ENCODE data around the gene UNC80.
A peak's percentile ranks its signal among the peaks of the same experiment; 100 is the strongest.

UNC80 gene

DNA sequence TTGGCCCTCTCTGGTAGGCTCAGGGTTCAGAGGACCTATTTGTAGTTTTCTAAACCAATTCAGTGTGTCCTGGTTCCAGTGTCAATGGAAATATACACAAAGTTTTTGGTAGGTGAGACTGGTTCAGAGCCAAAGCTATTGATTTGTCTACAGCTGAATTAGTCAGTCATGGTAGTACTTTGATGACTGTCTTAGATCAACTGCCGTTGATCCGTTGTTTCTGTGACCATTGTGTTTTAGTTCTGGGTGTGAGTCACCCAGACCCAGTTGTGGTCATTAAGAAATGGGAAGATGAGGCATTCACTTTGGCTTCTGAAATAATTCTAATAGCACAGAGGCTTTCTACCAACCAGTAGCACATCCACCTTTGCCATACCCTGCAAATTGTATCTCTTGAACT is 214.8 kb downstream of the UNC80 start:
- no peak overlapping the region for H3K27ac ChIP-seq (ENCODE audit: low read length)
- H3F3A ChIP-seq (ENCODE audit: insufficient read depth, low read length) = peaks cover 4% of the 10 kb centered on the region; the same call in 1 of the 2 replicates
- TF ChIP-seq EZH2phosphoT487 (IDR thresholded peaks at IDR 0.05; ENCODE audit: low read length) = no peak
- no peak for TF ChIP-seq EZH2 (optimal IDR thresholded peaks at IDR 0.05; ENCODE audit: low read depth, low read length)
- H3K9me2 ChIP-seq (replicated peaks; ENCODE audit: insufficient read depth, low read length) = no peaks in the 10 kb centered on the region
- H2AFZ ChIP-seq (ENCODE audit: low read length) = no peak overlapping the region
- no peaks in the 10 kb centered on the region for H3K9me3 ChIP-seq (replicated peaks; ENCODE audit: insufficient read depth, low read length)
- no peak for DNase-seq
- no peaks in the 10 kb centered on the region for H3K36me3 ChIP-seq (replicated peaks; ENCODE audit: insufficient read depth, low read length)
- H3K4me2 ChIP-seq (ENCODE audit: low read depth, low read length) = no peak overlapping the region
- no peaks in the 10 kb centered on the region for H3K79me2 ChIP-seq (ENCODE audit: low read length)
- no peaks in the 10 kb centered on the region for H4K20me1 ChIP-seq (ENCODE audit: insufficient read depth, low read length)
- H3K4me3 ChIP-seq (ENCODE audit: low read length) = no peak overlapping the region
- H3K4me1 ChIP-seq (ENCODE audit: low read length) = peaks cover 12% of the 10 kb centered on the region; the same call in 1 of the 2 replicates
- no peaks in the 10 kb centered on the region for H3K27me3 ChIP-seq (replicated peaks; ENCODE audit: insufficient read depth, low read length)
- no peak overlapping the region for H3K9ac ChIP-seq (ENCODE audit: low read length)

- H3K4me2 ChIP-seq (ENCODE audit: low read depth, low read length) = peak overlapping the region; percentile 19; the same call in 1 of the 2 replicates
- H3K4me3 ChIP-seq (ENCODE audit: low read length) = no peak overlapping the region
- H3K4me1 ChIP-seq (ENCODE audit: low read length) = peaks cover 12% of the 10 kb centered on the region; the same call in 1 of the 2 replicates
- H3K27ac ChIP-seq (ENCODE audit: low read length) = no peak overlapping the region
- H3F3A ChIP-seq (ENCODE audit: insufficient read depth, low read length) = peaks cover 4% of the 10 kb centered on the region; the same call in 1 of the 2 replicates
- H3K9ac ChIP-seq (ENCODE audit: low read length) = no peak overlapping the region
- no peaks in the 10 kb centered on the region for H3K9me3 ChIP-seq (replicated peaks; ENCODE audit: insufficient read depth, low read length)
- no peak overlapping the region for H2AFZ ChIP-seq (ENCODE audit: low read length)
- TF ChIP-seq, protein P1, sequence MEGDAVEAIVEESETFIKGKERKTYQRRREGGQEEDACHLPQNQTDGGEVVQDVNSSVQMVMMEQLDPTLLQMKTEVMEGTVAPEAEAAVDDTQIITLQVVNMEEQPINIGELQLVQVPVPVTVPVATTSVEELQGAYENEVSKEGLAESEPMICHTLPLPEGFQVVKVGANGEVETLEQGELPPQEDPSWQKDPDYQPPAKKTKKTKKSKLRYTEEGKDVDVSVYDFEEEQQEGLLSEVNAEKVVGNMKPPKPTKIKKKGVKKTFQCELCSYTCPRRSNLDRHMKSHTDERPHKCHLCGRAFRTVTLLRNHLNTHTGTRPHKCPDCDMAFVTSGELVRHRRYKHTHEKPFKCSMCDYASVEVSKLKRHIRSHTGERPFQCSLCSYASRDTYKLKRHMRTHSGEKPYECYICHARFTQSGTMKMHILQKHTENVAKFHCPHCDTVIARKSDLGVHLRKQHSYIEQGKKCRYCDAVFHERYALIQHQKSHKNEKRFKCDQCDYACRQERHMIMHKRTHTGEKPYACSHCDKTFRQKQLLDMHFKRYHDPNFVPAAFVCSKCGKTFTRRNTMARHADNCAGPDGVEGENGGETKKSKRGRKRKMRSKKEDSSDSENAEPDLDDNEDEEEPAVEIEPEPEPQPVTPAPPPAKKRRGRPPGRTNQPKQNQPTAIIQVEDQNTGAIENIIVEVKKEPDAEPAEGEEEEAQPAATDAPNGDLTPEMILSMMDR (IDR thresholded peaks at IDR 0.05; ENCODE audit: low read length) = no peak
- TF ChIP-seq EZH2phosphoT487 (IDR thresholded peaks at IDR 0.05; ENCODE audit: low read length) (no peak), EZH2 (optimal IDR thresholded peaks at IDR 0.05; ENCODE audit: low read depth, low read length) (no peak)
- H3K79me2 ChIP-seq (ENCODE audit: low read length) = no peaks in the 10 kb centered on the region
- no peaks in the 10 kb centered on the region for H3K27me3 ChIP-seq (replicated peaks; ENCODE audit: insufficient read depth, low read length)
- H3K36me3 ChIP-seq (replicated peaks; ENCODE audit: insufficient read depth, low read length) = no peaks in the 10 kb centered on the region
- H3K9me2 ChIP-seq (replicated peaks; ENCODE audit: insufficient read depth, low read length) = no peaks in the 10 kb centered on the region
- H4K20me1 ChIP-seq (ENCODE audit: insufficient read depth, low read length) = no peaks in the 10 kb centered on the region
- DNase-seq = peak; percentile 41
These were observed 216.4 kb downstream of the UNC80 start for GRCh38 chr2:209988010-209988409.

- Histone ChIP-seq H3K4me2 (ENCODE audit: low read depth, low read length) (no peak overlapping the region), H3K4me1 (ENCODE audit: low read length) (no peaks in the 10 kb centered on the region), H3K9ac (ENCODE audit: low read length) (no peak overlapping the region), H3K27ac (ENCODE audit: low read length) (no peak overlapping the region), H3K9me3 (replicated peaks; ENCODE audit: insufficient read depth, low read length) (no peaks in the 10 kb centered on the region), H3F3A (ENCODE audit: insufficient read depth, low read length) (no peaks in the 10 kb centered on the region), H3K27me3 (replicated peaks; ENCODE audit: insufficient read depth, low read length) (no peaks in the 10 kb centered on the region), H3K36me3 (replicated peaks; ENCODE audit: insufficient read depth, low read length) (no peaks in the 10 kb centered on the region), H3K79me2 (ENCODE audit: low read length) (no peaks in the 10 kb centered on the region), H3K9me2 (replicated peaks; ENCODE audit: insufficient read depth, low read length) (no peaks in the 10 kb centered on the region), H2AFZ (ENCODE audit: low read length) (no peak overlapping the region), H4K20me1 (ENCODE audit: insufficient read depth, low read length) (no peaks in the 10 kb centered on the region), H3K4me3 (ENCODE audit: low read length) (no peak overlapping the region)
- TF ChIP-seq EZH2phosphoT487 (IDR thresholded peaks at IDR 0.05; ENCODE audit: low read length) = no peak
- TF ChIP-seq, protein P1 (IDR thresholded peaks at IDR 0.05; ENCODE audit: low read length) = no peak
- TF ChIP-seq EZH2 (optimal IDR thresholded peaks at IDR 0.05; ENCODE audit: low read depth, low read length) = no peak
- DNase-seq = no peak
These were observed 219.2 kb downstream of the UNC80 start for GRCh38 chr2:209990838-209991237.

DNA sequence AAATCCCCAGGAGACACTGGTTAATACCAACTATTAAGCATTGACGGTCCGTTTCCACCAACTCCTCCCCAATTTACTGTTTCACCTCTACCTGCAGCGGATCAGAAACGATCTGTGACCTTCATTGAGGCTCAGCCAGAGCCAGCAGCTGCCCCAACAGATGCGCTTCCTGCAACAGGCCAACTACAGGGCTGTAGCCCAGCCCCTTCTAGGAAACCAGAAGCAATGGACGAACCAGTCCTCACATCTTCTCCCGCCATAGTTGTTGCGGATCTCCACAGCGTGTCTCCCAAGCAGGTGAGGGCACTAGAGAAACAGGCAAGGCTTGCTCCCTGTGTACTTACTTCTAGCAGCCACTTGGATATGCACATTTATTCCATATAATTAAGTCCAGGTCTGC is 222.3 kb downstream of the UNC80 start:
- H3K4me2 ChIP-seq (ENCODE audit: low read depth, low read length) = no peak overlapping the region
- no peaks in the 10 kb centered on the region for H3F3A ChIP-seq (ENCODE audit: insufficient read depth, low read length)
- no peaks in the 10 kb centered on the region for H3K27me3 ChIP-seq (replicated peaks; ENCODE audit: insufficient read depth, low read length)
- no peaks in the 10 kb centered on the region for H4K20me1 ChIP-seq (ENCODE audit: insufficient read depth, low read length)
- H3K27ac ChIP-seq (ENCODE audit: low read length) = no peak overlapping the region
- H2AFZ ChIP-seq (ENCODE audit: low read length) = no peak overlapping the region
- H3K4me1 ChIP-seq (ENCODE audit: low read length) = no peaks in the 10 kb centered on the region
- H3K9me3 ChIP-seq (replicated peaks; ENCODE audit: insufficient read depth, low read length) = no peaks in the 10 kb centered on the region
- H3K9me2 ChIP-seq (replicated peaks; ENCODE audit: insufficient read depth, low read length) = no peaks in the 10 kb centered on the region
- TF ChIP-seq, protein P1 (IDR thresholded peaks at IDR 0.05; ENCODE audit: low read length) = no peak
- no peak for TF ChIP-seq EZH2phosphoT487 (IDR thresholded peaks at IDR 0.05; ENCODE audit: low read length)
- TF ChIP-seq EZH2 (optimal IDR thresholded peaks at IDR 0.05; ENCODE audit: low read depth, low read length) = no peak
- no peaks in the 10 kb centered on the region for H3K79me2 ChIP-seq (ENCODE audit: low read length)
- DNase-seq = no peak
- no peak overlapping the region for H3K9ac ChIP-seq (ENCODE audit: low read length)
- no peaks in the 10 kb centered on the region for H3K36me3 ChIP-seq (replicated peaks; ENCODE audit: insufficient read depth, low read length)
- H3K4me3 ChIP-seq (ENCODE audit: low read length) = no peak overlapping the region

Data from MM.1S (cell line).